AG09309 (cell line): ENCODE measurements around the gene TNS1.
A peak's percentile ranks its signal among the peaks of the same experiment; 100 is the strongest.

Experiments
- DNase-seq: peaks from one replicate; pipeline ENCODE4 v3.0.0-alpha.2; 2010; ENCODE audit warnings: low read depth
- H3K4me3 ChIP-seq: 2 replicates; pipeline ENCODE4 v1.5.1; 2011; ENCODE audit warnings: mild to moderate bottlenecking, low read depth, low read length, moderate library complexity; ENCODE audit not compliant: control insufficient read depth
- TF ChIP-seq, protein P1 (sequence below): IDR thresholded peaks from 2 replicates; pipeline ENCODE4 v1.5.1; 2011; ENCODE audit warnings: mild to moderate bottlenecking, low read depth, low read length, inconsistent platforms; ENCODE audit not compliant: insufficient read depth, control insufficient read depth; ENCODE audit errors: missing control alignments

The TNS1 gene

DNA sequence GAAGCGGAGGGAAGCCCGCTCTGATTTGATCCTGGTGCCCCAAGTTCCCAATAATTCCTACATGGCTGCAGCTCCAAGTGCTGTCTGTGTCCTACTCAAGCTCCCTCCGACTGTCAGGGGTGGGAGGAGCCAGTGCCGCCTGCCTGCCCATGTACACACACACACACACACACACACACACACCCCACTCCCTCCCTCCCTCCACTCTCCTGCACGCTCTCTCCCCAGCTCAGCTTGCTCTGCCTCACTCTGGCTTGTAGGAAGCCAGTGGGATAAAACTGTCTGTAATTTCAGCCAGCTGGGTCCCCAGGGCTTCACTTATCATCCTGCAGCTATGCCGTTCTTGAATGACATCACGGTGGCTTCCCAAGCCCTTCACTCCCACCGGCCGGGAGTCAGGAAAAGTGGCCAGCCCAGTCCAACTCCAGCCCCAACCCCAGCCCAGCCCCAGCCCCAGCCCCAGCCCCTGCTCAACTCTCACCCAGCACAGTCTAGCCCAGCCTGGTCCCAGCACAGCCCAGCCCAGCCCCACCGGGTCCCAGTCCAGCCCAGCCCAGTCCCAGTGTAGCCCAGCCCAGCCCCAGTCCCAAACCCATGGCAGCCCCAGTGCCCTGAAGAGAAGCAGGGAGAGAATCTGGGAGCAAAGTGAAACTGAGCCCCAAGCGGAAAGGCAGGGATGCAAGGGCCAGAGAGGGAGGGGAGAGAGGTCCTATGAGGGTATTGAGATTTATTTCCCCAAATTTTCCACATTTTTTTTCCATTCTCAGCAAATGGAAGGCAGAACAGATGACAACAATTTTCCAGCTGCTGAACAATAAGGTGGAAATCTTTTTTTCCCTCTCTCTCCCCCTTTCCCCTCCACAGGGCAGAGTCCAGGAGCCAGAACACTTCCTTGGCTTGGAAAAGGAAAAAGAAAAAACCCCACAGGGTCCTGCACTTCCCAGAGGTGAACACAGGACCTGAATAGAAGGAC, 144.0 kb downstream of the TNS1 start:
- peak; percentile 94 for DNase-seq
- H3K4me3 ChIP-seq = no peak overlapping the region
- TF ChIP-seq, protein P1, sequence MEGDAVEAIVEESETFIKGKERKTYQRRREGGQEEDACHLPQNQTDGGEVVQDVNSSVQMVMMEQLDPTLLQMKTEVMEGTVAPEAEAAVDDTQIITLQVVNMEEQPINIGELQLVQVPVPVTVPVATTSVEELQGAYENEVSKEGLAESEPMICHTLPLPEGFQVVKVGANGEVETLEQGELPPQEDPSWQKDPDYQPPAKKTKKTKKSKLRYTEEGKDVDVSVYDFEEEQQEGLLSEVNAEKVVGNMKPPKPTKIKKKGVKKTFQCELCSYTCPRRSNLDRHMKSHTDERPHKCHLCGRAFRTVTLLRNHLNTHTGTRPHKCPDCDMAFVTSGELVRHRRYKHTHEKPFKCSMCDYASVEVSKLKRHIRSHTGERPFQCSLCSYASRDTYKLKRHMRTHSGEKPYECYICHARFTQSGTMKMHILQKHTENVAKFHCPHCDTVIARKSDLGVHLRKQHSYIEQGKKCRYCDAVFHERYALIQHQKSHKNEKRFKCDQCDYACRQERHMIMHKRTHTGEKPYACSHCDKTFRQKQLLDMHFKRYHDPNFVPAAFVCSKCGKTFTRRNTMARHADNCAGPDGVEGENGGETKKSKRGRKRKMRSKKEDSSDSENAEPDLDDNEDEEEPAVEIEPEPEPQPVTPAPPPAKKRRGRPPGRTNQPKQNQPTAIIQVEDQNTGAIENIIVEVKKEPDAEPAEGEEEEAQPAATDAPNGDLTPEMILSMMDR = no peak

DNA sequence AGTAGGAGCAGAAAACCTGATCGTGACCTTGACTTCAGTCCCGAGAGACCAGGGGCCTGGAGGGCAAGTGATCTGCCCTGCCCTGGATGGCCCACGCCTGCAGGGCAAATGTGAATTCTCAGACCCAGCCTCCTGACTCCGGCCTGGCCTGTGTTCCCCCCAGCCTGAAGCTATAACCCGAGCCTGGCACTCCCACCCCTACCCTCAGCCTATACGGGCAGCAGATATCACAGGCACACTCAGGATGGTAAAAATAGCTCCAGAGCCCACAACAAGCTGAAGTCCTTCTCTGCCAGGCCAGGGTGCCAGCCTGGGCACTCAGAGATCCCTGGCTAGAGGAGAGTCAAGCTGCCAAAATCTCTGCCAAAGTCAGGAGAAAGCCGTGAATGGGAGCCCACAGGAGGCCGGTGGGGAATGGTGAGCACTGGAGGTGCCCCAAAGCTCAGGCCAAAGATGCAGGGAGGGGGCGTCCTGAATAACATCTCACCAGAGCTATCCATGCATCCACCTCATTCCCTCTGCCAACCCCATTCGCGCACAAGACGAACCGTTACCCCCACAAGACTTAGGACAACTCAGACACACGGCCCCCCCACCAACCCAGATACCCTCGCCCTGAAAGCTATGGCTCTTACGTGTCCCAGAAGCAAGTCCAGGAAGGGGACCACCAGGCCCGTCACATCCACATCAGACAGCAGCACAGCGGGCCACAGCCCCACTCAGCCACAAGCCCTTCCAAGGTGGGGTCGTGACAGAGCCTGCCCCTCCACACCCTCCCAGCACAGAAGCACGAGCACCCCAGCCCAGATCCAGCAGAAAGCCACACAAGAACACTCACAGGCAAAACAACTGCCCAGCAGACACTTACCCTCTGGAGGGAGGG, 144.9 kb downstream of the TNS1 start:
- DNase-seq = no peak
- TF ChIP-seq, protein P1 = no peak
- no peak overlapping the region for H3K4me3 ChIP-seq

DNA sequence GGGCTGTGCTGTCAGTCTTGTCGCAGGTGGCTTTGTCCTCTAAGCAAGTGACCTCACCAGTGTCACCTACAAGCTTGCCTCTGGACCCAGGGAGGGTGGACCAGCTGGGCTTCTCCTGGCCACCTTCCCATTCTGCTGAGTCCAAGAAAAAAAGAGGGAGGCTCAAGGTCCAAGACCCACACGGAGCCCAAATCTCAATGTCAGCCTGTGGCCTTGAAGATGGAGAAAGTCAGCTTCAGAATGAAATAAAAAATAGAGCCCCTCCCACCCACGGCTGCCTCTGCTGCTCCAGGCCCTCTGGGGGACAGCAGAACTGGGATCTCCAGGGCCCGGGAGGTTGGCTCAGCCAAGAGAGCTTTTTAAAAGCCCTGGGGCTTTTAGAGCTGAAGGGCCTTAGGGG, 145.9 kb downstream of the TNS1 start:
- TF ChIP-seq, protein P1 = no peak
- DNase-seq = no peak
- no peak overlapping the region for H3K4me3 ChIP-seq

DNA sequence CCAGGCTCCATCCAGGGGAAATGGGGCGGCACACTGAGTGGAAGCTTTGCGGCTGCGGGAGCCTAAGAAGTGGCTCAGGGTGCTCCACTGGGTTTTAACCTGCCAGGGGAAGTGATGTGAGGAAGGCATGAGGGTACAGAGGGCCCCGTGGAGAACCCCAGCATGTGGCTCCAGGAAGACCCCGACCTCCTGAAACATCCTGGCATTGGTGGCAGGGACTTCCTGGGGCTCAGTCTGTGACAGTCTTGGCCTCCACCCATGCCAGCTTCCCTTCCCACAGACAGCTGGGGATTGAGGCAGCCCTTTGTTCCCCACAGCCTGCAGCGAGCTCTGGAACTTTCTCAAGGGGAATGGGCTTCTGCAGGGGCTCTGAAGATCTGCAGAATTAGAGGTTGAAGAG, 146.6 kb downstream of the TNS1 start:
- TF ChIP-seq, protein P1 = no peak
- DNase-seq = no peak

DNA sequence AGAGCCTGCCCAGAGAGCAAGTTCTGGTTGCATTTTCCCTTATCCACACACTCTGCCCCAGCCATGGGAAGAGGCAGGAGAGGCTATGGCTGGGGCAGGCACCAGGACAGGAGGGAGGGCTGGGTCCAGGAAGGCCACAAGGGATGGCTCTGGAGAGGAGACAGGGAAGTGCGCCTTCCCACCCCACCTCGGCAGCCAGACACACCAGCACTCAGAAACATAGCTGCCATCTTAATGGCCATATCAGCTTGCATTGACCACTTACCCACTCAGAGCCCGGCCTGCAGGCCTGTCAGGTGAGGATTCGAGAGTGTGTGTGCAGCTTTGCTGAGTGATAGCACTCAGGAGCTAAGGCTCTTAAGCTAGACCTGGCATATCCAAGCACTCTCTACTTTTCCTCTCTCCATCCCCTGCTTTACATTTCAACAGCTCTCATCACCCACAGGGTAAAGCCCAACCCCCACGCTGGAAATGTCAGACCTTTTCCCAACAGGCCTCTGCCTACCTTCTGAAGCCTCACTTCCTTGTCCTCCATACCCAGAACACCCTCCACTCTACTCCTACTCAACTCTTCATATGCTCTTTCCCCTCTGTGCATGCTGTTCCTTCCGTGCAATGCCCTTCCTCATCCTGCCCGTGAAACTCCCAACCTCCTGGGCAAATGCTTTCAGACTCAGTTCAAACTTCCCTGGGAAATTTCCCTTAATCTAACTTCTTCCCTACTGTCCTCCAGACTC, 147.9 kb downstream of the TNS1 start:
- TF ChIP-seq, protein P1 = no peak
- H3K4me3 ChIP-seq = no peak overlapping the region
- DNase-seq = no peak

More for the DNA sequence above, 146.6 kb downstream of the TNS1 start:
- no peak overlapping the region for H3K4me3 ChIP-seq

DNA sequence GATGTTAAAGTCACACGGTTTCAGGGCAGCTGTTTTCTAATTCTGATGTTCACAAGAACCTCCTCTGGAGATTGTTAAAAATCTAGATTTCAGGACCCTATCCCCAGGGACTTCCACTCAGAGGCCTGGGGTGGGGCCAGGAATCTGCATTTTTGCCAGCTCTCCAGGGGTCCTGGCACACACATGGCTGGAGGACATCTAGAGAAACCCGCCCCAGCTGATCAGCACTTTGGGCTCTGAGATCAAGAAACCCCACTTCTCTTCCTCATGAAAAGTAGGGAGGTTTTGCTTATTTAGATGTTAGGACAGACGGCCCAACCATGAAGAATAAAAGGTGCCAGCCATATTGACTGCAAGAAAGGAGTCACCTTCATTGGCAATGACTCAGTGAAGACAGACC, 148.8 kb downstream of the TNS1 start:
- TF ChIP-seq, protein P1 = no peak
- no peak overlapping the region for H3K4me3 ChIP-seq
- no peak for DNase-seq
